Measurements from ENCODE around the gene INSM1.

- TF ChIP-seq CTCF (IDR thresholded peaks at IDR 0.05) (no peak), POLR2A (IDR thresholded peaks at IDR 0.05) (no peak), EP300 (IDR thresholded peaks at IDR 0.05) (no peak), POLR2AphosphoS5 (IDR thresholded peaks at IDR 0.05) (no peak)
Observed at GRCh38 chr20:20364593-20365479, 3.1 kb upstream of the INSM1 start.

Measured in sigmoid colon (tissue), 4 donors.